NT2/D1 (cell line): Measurements from ENCODE around the gene DGCR8.

Experiments used
- YY1 ChIP-seq: IDR thresholded peaks from 2 replicates; pipeline ENCODE4 v1.6.1; 2011; ENCODE audit not compliant: insufficient read length, insufficient read depth
- ZNF274 ChIP-seq: IDR thresholded peaks from 2 replicates; pipeline ENCODE4 v1.6.1; 2011; ENCODE audit warnings: mild to moderate bottlenecking, low read depth, low read length

DNA sequence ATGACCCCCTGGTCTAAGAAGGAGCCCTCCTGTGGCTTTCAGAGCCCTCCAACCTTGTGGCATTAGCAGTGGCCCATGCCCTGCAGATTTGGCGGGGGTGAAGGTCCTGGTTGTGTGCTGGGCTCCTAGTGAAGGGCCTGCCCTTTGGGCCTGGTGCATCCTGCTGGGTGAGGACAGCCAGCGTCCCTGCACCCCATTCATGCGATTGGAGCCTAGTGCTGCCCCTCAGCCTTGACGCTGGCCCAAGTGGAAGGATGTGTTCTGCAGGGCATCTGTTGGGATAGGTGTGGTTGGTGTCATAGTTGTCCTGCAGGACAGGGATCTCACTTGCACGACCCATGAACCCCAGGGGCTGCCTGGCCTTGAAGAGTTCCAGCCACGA lies 28.1 kb upstream of the DGCR8 start:
- TF ChIP-seq ZNF274 (no peak), YY1 (no peak)
